Suprapubic skin (tissue), 4 donors: ENCODE results near the gene IL27RA. TPM values are rescaled to one million over a fixed set of nuclear protein-coding genes. Genes with fewer than 3 reads are reported as not detected.

Source experiments
- DNase-seq, 2 donors: peaks; one replicate each; pipeline ENCODE4 v3.0.0-alpha.2; 2019; ENCODE audit warnings: low spot score in 2 of 2
- H3K27ac ChIP-seq: fragments of 200-600 bp; sonication (generic); one replicate; pipeline ENCODE4 v1.5.1; 2019
- H3K27me3 ChIP-seq: fragments of 200-600 bp; sonication (generic); one replicate; pipeline ENCODE4 v1.5.1; 2019
- H3K36me3 ChIP-seq: fragments of 200-600 bp; sonication (generic); one replicate; pipeline ENCODE4 v1.5.1; 2019
- H3K4me1 ChIP-seq: fragments of 200-600 bp; sonication (generic); one replicate; pipeline ENCODE4 v1.5.1; 2019
- H3K4me3 ChIP-seq: fragments of 200-600 bp; sonication (generic); one replicate; pipeline ENCODE4 v1.5.1; 2019; ENCODE audit warnings: mild to moderate bottlenecking
- H3K9me3 ChIP-seq: fragments of 200-600 bp; sonication (generic); one replicate; pipeline ENCODE4 v1.5.1; 2019
- CTCF ChIP-seq, 2 donors: fragments of 200-600 bp in 1 of 2; fragments of 450-650 bp in 1 of 2; sonication (generic) in 1 of 2; IDR thresholded peaks; one replicate each; pipeline ENCODE4 v1.5.1; 2016 to 2019; ENCODE audit warnings: antibody characterized with exemption in 2 of 2, mild to moderate bottlenecking in 1 of 2, moderate library complexity in 1 of 2
- EP300 ChIP-seq: sonication (generic); formaldehyde crosslinking; IDR thresholded peaks from one replicate; pipeline ENCODE4 v1.6.1; 2017; ENCODE audit warnings: antibody characterized with exemption
- POLR2A ChIP-seq, 2 donors: fragments of 450-650 bp; IDR thresholded peaks; one replicate each; pipeline ENCODE4 v1.6.1; 2017; ENCODE audit warnings: antibody characterized with exemption in 2 of 2, mild to moderate bottlenecking in 2 of 2, moderate library complexity in 2 of 2
- POLR2AphosphoS5 ChIP-seq, 3 donors: sonication (generic); formaldehyde crosslinking; IDR thresholded peaks; one replicate each; pipeline ENCODE4 v1.6.1; 2017; ENCODE audit warnings: antibody characterized with exemption in 3 of 3
- WGBS: methylation state at CpG from one replicate; pipeline ENCODE4 v1.1.5; 2018; 5-methylcytosine and 5-hydroxymethylcytosine counted together
- total RNA-seq, 4 donors: library from RNA; depleted of rRNA; stranded (reverse); fragments of >200 nt; gene quantifications; one replicate each; pipeline ENCODE4 v1.1.0, GENCODE V29; 2016

IL27RA gene
- total RNA-seq, 4 donors from 2014 or later, result 0.76 to 2.5 (median 1.5) TPM

DNA sequence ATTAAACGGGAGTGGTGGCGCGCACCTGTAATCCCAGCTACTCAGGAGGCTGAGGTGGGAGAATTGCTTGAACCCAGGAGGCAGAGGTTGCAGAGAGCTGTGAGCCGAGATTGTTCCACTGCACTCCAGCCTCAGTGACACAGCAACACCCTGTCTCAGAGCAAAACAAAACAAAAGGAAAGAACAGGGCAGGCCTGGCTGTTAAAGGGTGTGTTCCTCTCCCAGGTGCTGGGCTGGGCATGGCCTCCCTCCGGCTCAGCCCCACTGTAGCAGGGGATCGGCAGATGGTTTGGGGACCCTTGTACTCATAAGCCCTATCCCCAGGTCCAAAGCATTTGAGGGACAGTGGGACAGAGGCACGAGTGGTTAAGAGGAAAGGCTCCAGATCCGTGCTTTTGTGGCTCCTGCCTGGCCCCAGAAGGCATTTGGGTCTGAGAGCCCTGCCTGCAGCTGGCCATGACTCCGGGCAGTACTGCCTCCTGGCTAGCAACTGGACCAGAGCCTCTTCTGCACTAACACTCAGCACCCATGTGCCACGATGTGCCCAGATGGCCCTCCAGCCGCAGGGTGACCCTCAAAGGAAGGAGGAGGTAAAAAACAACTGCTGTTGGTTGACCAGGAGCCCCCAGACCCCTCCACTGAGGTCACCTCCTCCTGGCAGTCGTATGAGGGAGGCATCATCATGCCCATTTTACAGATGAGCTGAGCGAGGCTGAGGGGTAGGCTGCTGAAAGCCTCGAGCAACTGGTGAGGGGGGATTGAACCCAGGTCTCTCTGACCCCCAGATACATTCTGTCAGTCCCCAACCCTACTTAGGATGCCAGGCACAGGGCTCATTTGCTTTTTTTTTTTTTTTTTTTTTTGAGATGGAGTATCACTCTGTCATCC, 35.4 kb upstream of the IL27RA start:
- no peaks in the 10 kb centered on the region for H3K27me3 ChIP-seq
- peaks cover 10% of the 10 kb centered on the region for H3K36me3 ChIP-seq
- DNase-seq, result no peak
- no peak overlapping the region for H3K4me3 ChIP-seq
- no peak for TF ChIP-seq EP300
- TF ChIP-seq POLR2A (IDR thresholded peaks at IDR 0.05), result no peak
- TF ChIP-seq POLR2AphosphoS5 (IDR thresholded peaks at IDR 0.05), result no peak
- peaks cover 16% of the 10 kb centered on the region for H3K4me1 ChIP-seq
- no peaks in the 10 kb centered on the region for H3K9me3 ChIP-seq
- H3K27ac ChIP-seq, result no peak overlapping the region
- 92% methylated on average over 9 of the region's 14 CpGs for WGBS

- peaks cover 10% of the 10 kb centered on the region for H3K36me3 ChIP-seq
- peaks cover 16% of the 10 kb centered on the region for H3K4me1 ChIP-seq
- no peaks in the 10 kb centered on the region for H3K27me3 ChIP-seq
- DNase-seq, result no peak
- no peaks in the 10 kb centered on the region for H3K9me3 ChIP-seq
- no peak for TF ChIP-seq EP300
- no peak for TF ChIP-seq POLR2AphosphoS5 (IDR thresholded peaks at IDR 0.05)
- TF ChIP-seq CTCF (IDR thresholded peaks at IDR 0.05), result no peak
- TF ChIP-seq POLR2A (IDR thresholded peaks at IDR 0.05), result no peak
- no peak overlapping the region for H3K27ac ChIP-seq
- H3K4me3 ChIP-seq, result no peak overlapping the region
- WGBS, result 90% methylated on average over 20 of the region's 22 CpGs
Measured at GRCh38 chr19:13996928-13997630, 34.5 kb upstream of the IL27RA start.

GRCh38 chr19:13997631-13997962, 34.0 kb upstream of the IL27RA start:
- WGBS, result 90% methylated on average over 6 of the region's 6 CpGs
- TF ChIP-seq EP300, result no peak
- no peak for TF ChIP-seq POLR2A (IDR thresholded peaks at IDR 0.05)
- no peak for TF ChIP-seq CTCF (IDR thresholded peaks at IDR 0.05)
- TF ChIP-seq POLR2AphosphoS5 (IDR thresholded peaks at IDR 0.05), result no peak
- H3K36me3 ChIP-seq, result peaks cover 6% of the 10 kb centered on the region

GRCh38 chr19:13998426-13998825, 33.1 kb upstream of the IL27RA start:
- Histone ChIP-seq H3K27ac (no peak overlapping the region), H3K9me3 (no peaks in the 10 kb centered on the region), H3K4me1 (peaks cover 26% of the 10 kb centered on the region), H3K36me3 (peaks cover 2% of the 10 kb centered on the region), H3K4me3 (no peak overlapping the region), H3K27me3 (no peaks in the 10 kb centered on the region)
- no peak for DNase-seq
- TF ChIP-seq CTCF (IDR thresholded peaks at IDR 0.05) (no peak), POLR2AphosphoS5 (IDR thresholded peaks at IDR 0.05) (no peak), EP300 (no peak), POLR2A (IDR thresholded peaks at IDR 0.05) (no peak)
- WGBS, result 83% methylated on average over 1 of the region's 1 CpG

More at GRCh38 chr19:13997631-13997962, 34.0 kb upstream of the IL27RA start:
- H3K4me1 ChIP-seq, result peaks cover 18% of the 10 kb centered on the region
- no peak overlapping the region for H3K27ac ChIP-seq
- no peak overlapping the region for H3K4me3 ChIP-seq
- H3K27me3 ChIP-seq, result no peaks in the 10 kb centered on the region
- DNase-seq, result no peak
- no peaks in the 10 kb centered on the region for H3K9me3 ChIP-seq

DNA sequence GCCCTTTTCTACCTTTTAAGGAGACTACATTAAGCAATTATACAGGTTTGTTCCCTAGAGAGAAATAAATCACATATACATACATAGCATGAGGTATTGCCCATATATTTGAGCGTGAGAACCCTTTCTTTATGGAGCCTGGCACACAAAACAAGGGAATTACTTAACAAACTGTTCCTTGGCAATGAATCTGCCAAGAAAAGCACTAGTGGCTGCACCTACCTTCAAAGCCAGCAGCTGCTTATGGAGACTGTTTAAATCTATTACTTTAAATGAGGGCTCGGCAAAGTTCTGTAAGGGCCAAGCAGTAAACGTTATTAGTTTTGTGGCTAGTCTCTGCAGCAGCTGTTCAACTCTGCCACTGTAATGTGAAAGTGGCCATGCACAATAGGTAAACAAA, 32.5 kb upstream of the IL27RA start:
- Histone ChIP-seq H3K27ac (no peak overlapping the region), H3K4me3 (no peak overlapping the region)
- 100% methylated on average over 3 of the region's 3 CpGs for WGBS

More for the DNA sequence above, 32.5 kb upstream of the IL27RA start:
- Histone ChIP-seq H3K27me3 (no peaks in the 10 kb centered on the region), H3K4me1 (peaks cover 33% of the 10 kb centered on the region), H3K9me3 (no peaks in the 10 kb centered on the region), H3K36me3 (no peaks in the 10 kb centered on the region)
- DNase-seq, result no peak
- no peak for TF ChIP-seq POLR2AphosphoS5 (IDR thresholded peaks at IDR 0.05)
- TF ChIP-seq EP300, result no peak
- no peak for TF ChIP-seq CTCF (IDR thresholded peaks at IDR 0.05)
- no peak for TF ChIP-seq POLR2A (IDR thresholded peaks at IDR 0.05)
